Activated CD8-positive, alpha-beta T cell treated with anti-CD3 and anti-CD28 coated beads, Interleukin-2, amount 10 ng/mL, durations not matched to agents 7 days and 5 days (primary cell): ENCODE measurements around the gene FRMPD1. TPM values are rescaled to one million over a fixed set of nuclear protein-coding genes. Genes with fewer than 3 reads are reported as not detected.
"Not testable (repeated sequence)": the region's sequence is repeated elsewhere in the genome, so short reads cannot be mapped to it uniquely, and the experiment has no call there.

ENCODE experiments used
- ATAC-seq: fragments of 150-1000 bp; cut with Tn5 transposase; one replicate; pipeline ENCODE4 v1.10.0; 2021; ENCODE audit warnings: moderate library complexity
- CTCF ChIA-PET: fragments of 350-600 bp; sonication (Branson Sonifier 250); formaldehyde crosslinking; loops from one replicate; lab custom pipeline; 2021; ENCODE audit warnings: antibody characterized with exemption; lab: Charles Lee
- POLR2A ChIA-PET: fragments of 350-600 bp; sonication (Branson Sonifier 250); formaldehyde crosslinking; loops from one replicate; lab custom pipeline; 2021; ENCODE audit warnings: antibody characterized with exemption; lab: Charles Lee
- DNase-seq: peaks from one replicate; pipeline ENCODE4 v3.0.0-alpha.2; 2020
- H3K27ac Mint-ChIP-seq: one replicate; pipeline ENCODE4 v1.8.0; 2021; ENCODE audit warnings: mild to moderate bottlenecking, mixed read lengths
- H3K27me3 Mint-ChIP-seq: one replicate; pipeline ENCODE4 v1.8.0; 2021; ENCODE audit warnings: low read depth, mixed read lengths
- H3K36me3 Mint-ChIP-seq: one replicate; pipeline ENCODE4 v1.8.0; 2021; ENCODE audit warnings: low read depth, mixed read lengths
- H3K4me1 Mint-ChIP-seq: one replicate; pipeline ENCODE4 v1.8.0; 2021; ENCODE audit warnings: low read depth, mixed read lengths
- H3K4me3 Mint-ChIP-seq: one replicate; pipeline ENCODE4 v1.8.0; 2021; ENCODE audit warnings: mild to moderate bottlenecking, mixed read lengths
- H3K9me3 Mint-ChIP-seq: one replicate; pipeline ENCODE4 v1.8.0; 2022; ENCODE audit warnings: mixed read lengths; ENCODE audit not compliant: insufficient read depth
- total RNA-seq, 2 experiments: library from RNA; stranded (reverse); gene quantifications; one replicate each; pipeline ENCODE4 v1.2.3, GENCODE V29; 2021

Gene FRMPD1
- total RNA-seq, 2 experiments from 2014 or later, result not detected

DNA sequence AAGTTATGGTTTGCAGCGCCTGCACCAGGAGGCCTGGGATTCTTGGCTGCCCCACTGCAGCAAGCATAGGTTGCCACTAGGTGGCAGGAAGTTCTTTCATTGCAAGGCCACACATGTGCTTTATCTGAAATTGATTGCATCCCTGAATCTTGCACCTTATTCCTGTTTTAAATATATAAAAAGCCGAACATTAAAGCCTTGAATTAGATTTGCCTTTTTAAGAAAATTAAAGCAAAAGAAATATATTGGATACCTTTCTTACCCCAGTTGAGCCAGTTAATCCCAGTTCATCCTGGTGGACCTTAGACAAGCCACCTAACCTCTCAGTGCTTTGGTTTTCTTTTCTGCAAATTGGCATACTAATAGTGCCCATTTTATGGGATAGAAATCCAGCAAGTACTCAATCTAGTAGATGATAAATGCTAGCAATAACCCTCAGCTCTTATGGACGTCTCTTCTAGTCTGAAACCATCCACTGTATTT is 96.6 kb downstream of the FRMPD1 start:
- CTCF ChIA-PET, result interaction anchor here (0.8 to 2.3 kb wide), 6 partner anchors 27 to 266 kb away, joined by 3 to 10 read pairs (median 4); partner anchors contain the start of gene EXOSC3
- ATAC-seq (peak; percentile 88), DNase-seq (peak; percentile 72)
- H3K36me3 Mint-ChIP-seq, result no peaks in the 10 kb centered on the region
- H3K9me3 Mint-ChIP-seq, result no peaks in the 10 kb centered on the region
- no peak overlapping the region for H3K27ac Mint-ChIP-seq
- no peaks in the 10 kb centered on the region for H3K27me3 Mint-ChIP-seq
- H3K4me3 Mint-ChIP-seq, result no peak overlapping the region
- no peaks in the 10 kb centered on the region for H3K4me1 Mint-ChIP-seq
- POLR2A ChIA-PET, result no interaction called here

DNA sequence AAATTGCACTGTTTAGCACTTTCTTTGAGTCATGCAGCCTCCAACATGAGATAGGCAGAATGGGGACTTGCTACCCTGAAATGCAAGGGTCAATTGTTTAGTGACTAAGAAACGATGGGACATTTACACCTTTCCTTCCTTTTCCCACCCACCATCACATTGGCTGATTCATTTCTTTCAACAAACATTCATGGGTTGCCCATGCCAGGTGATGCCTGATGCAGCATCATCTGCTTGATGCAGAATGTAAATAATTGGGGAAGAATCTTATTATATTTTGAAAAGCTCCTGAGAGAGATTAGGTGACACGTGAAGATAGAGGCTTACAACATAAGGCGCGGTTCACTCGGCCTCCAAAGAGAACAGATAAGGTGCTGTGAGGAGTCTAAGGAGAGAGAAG is 98.4 kb downstream of the FRMPD1 start:
- Mint-ChIP-seq H3K4me1 (peaks cover 16% of the 10 kb centered on the region), H3K27ac (no peak overlapping the region), H3K36me3 (no peaks in the 10 kb centered on the region), H3K27me3 (no peaks in the 10 kb centered on the region), H3K4me3 (no peak overlapping the region), H3K9me3 (no peaks in the 10 kb centered on the region)
- DNase-seq (no peak), ATAC-seq (no peak)
- CTCF ChIA-PET, result interaction anchor here (0.6 to 2.3 kb wide), 5 partner anchors 21 to 154 kb away, joined by 3 to 10 read pairs (median 3); partner anchors contain the start of gene EXOSC3
- POLR2A ChIA-PET, result interaction anchor here (0.6 kb wide), 1 partner anchor 14 kb away, joined by 3 read pairs; no protein-coding TSS in a partner anchor

GRCh38 chr9:37751186-37751585 is 100.4 kb downstream of the FRMPD1 start:
- ATAC-seq, result no peak
- ChIA-PET CTCF (no interaction called here), POLR2A (no interaction called here)
- Mint-ChIP-seq H3K9me3 (no peaks in the 10 kb centered on the region), H3K4me1 (peaks cover 33% of the 10 kb centered on the region), H3K36me3 (peaks cover 1% of the 10 kb centered on the region), H3K27me3 (no peaks in the 10 kb centered on the region), H3K27ac (no peak overlapping the region), H3K4me3 (no peak overlapping the region)
- DNase-seq, result no peak

DNA sequence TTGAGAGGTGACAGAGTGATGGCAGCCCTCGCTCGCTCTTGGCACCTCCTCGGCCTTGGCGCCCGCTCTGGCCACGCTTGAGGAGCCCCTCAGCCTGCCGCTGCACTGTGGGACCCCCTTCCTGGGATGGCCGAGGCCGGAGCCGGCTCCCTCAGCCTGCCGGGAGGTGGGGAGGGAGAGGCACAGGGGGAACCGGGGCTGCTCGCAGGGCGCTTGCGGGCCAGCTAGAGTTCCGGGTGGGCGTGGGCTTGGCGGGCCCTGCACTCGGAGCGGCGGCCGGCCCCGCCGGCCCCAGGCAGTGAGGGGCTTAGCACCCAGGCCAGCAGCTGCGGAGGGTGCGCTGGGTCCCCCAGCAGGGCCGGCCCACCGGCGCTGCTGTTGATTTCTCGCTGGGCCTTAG is 101.0 kb downstream of the FRMPD1 start:
- H3K9me3 Mint-ChIP-seq, H3K27me3 Mint-ChIP-seq, H3K27ac Mint-ChIP-seq, ATAC-seq, H3K4me3 Mint-ChIP-seq, POLR2A ChIA-PET, DNase-seq, H3K36me3 Mint-ChIP-seq, CTCF ChIA-PET: not testable (repeated sequence)
- H3K4me1 Mint-ChIP-seq, result peaks cover 33% of the 10 kb centered on the region

GRCh38 chr9:37752112-37752511 is 101.4 kb downstream of the FRMPD1 start:
- H3K4me3 Mint-ChIP-seq, DNase-seq, H3K36me3 Mint-ChIP-seq, H3K27ac Mint-ChIP-seq, ATAC-seq, H3K27me3 Mint-ChIP-seq, H3K9me3 Mint-ChIP-seq: not testable (repeated sequence)
- ChIA-PET POLR2A (interaction anchor here (1.9 kb wide), 1 partner anchor 33 kb away, joined by 8 read pairs; the partner anchor contains the start of gene EXOSC3), CTCF (interaction anchor here (1.2 kb wide), 1 partner anchor 21 kb away, joined by 3 read pairs; no protein-coding TSS in a partner anchor)
- H3K4me1 Mint-ChIP-seq, result peaks cover 33% of the 10 kb centered on the region

- ATAC-seq, result no peak
- DNase-seq, result no peak
- POLR2A ChIA-PET, result interaction anchor here (1.9 kb wide), 1 partner anchor 32 kb away, joined by 8 read pairs; the partner anchor contains the start of gene EXOSC3
- peak overlapping the region; percentile 93 for H3K27ac Mint-ChIP-seq
- peaks cover 33% of the 10 kb centered on the region for H3K4me1 Mint-ChIP-seq
- no peaks in the 10 kb centered on the region for H3K27me3 Mint-ChIP-seq
- H3K4me3 Mint-ChIP-seq, result peak overlapping the region; percentile 97
- CTCF ChIA-PET, result interaction anchor here (1.0 to 1.2 kb wide), 2 partner anchors 20 to 22 kb away, joined by 3 read pairs; no protein-coding TSS in a partner anchor
- peaks cover 4% of the 10 kb centered on the region for H3K36me3 Mint-ChIP-seq
- H3K9me3 Mint-ChIP-seq, result no peaks in the 10 kb centered on the region
Measured at GRCh38 chr9:37752642-37753488, 102.1 kb downstream of the FRMPD1 start.

- Mint-ChIP-seq H3K4me1 (peaks cover 33% of the 10 kb centered on the region), H3K9me3 (no peaks in the 10 kb centered on the region), H3K27ac (peak within 1 kb of the TSS; percentile 93), H3K27me3 (no peaks in the 10 kb centered on the region), H3K4me3 (peak within 1 kb of the TSS; percentile 97), H3K36me3 (peaks cover 4% of the 10 kb centered on the region)
- CTCF ChIA-PET, result interaction anchor here (1.0 to 1.2 kb wide), 2 partner anchors 19 to 21 kb away, joined by 3 read pairs; no protein-coding TSS in a partner anchor
- ATAC-seq (peak; percentile 91), DNase-seq (peak; percentile 77)
- POLR2A ChIA-PET, result interaction anchor here (1.9 kb wide), 1 partner anchor 31 kb away, joined by 8 read pairs; the partner anchor contains the start of gene EXOSC3
Measured at GRCh38 chr9:37753489-37754190, 102.9 kb downstream of the FRMPD1 start, which contains the start of gene TRMT10B. TSS of gene TRMT10B (plus strand) at chr9:37753805. CDS start at chr9:37761932, 8,127 bp downstream.

- no peaks in the 10 kb centered on the region for H3K9me3 Mint-ChIP-seq
- ATAC-seq (no peak), DNase-seq (no peak)
- ChIA-PET POLR2A (no interaction called here), CTCF (no interaction called here)
- peaks cover 17% of the 10 kb centered on the region for H3K36me3 Mint-ChIP-seq
- H3K27ac Mint-ChIP-seq, result no peak overlapping the region
- H3K4me3 Mint-ChIP-seq, result no peak overlapping the region
- peaks cover 20% of the 10 kb centered on the region for H3K4me1 Mint-ChIP-seq
- H3K27me3 Mint-ChIP-seq, result no peaks in the 10 kb centered on the region
Measured at GRCh38 chr9:37758747-37759146, 108.0 kb downstream of the FRMPD1 start.

DNA sequence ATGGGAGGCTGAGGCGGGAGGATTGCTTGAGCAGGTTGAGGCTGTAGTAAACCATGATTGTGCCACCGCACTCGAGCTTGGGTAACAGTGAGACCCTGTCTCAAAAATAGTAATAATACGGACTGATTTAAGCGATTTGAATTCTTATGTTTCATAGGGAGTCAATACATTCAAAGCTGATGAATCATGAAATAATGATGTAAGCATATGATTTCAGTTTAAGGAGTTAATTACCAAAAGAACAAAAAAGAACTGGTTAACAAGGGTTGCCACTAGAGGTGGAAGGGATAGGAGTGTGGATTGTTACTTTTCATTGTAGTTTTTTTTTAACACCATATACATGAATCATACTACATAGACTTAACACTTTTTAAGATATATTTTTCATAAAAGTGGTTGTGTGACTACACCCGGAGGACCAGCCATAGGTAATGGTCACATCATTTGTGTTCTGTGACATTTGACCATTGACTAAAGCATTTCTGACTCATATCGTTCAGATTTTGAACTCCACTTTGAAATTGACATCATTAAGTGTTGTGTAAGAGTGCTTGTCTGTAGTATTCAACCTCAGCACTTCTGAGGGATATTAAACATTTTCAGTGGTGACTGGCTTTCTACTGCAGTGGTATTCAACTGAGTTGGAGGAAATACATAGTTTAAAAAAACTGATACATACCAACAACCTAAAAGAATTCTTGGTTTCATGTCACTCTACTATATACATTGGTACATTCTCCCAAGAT is 109.8 kb downstream of the FRMPD1 start:
- H3K27me3 Mint-ChIP-seq, result no peaks in the 10 kb centered on the region
- no peaks in the 10 kb centered on the region for H3K9me3 Mint-ChIP-seq
- H3K27ac Mint-ChIP-seq, result no peak overlapping the region
- CTCF ChIA-PET, result no interaction called here
- H3K4me1 Mint-ChIP-seq, result peaks cover 6% of the 10 kb centered on the region
- ATAC-seq, result no peak
- H3K36me3 Mint-ChIP-seq, result peaks cover 33% of the 10 kb centered on the region
- POLR2A ChIA-PET, result no interaction called here
- no peak overlapping the region for H3K4me3 Mint-ChIP-seq
- no peak for DNase-seq

DNA sequence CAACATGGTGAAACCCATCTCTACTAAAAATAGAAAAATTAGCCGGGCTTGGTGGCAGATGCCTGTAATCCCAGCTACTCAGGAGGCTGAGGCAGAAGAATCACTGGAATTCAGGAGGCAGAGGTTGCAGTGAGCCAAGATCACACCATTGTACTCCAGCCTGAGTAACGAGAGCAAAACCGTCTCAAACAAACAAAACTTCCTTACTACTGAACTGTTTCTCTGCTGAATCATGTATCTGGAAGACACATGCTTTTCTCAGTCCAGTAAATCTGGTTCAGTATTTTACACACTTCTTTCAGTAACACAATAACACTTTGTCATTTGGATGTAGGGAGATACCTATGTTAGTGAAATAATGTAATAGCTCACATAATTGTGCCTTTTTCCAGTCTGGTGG is 110.8 kb downstream of the FRMPD1 start:
- Mint-ChIP-seq H3K4me3 (no peak overlapping the region), H3K4me1 (no peaks in the 10 kb centered on the region), H3K27ac (no peak overlapping the region), H3K36me3 (peaks cover 38% of the 10 kb centered on the region), H3K27me3 (no peaks in the 10 kb centered on the region), H3K9me3 (no peaks in the 10 kb centered on the region)
- POLR2A ChIA-PET, result no interaction called here
- no peak for ATAC-seq
- CTCF ChIA-PET, result no interaction called here
- DNase-seq, result no peak

- DNase-seq, ATAC-seq, POLR2A ChIA-PET, H3K27me3 Mint-ChIP-seq, H3K4me1 Mint-ChIP-seq, CTCF ChIA-PET, H3K27ac Mint-ChIP-seq, H3K4me3 Mint-ChIP-seq, H3K9me3 Mint-ChIP-seq: not testable (repeated sequence)
- H3K36me3 Mint-ChIP-seq, result peaks cover 49% of the 10 kb centered on the region
Measured at GRCh38 chr9:37765263-37765662, 114.5 kb downstream of the FRMPD1 start.
